ENCODE results near the gene NEK2. TPM values are rescaled to one million over a fixed set of nuclear protein-coding genes. Genes with fewer than 3 reads are reported as not detected.
"Not testable (repeated sequence)": the region's sequence is repeated elsewhere in the genome, so short reads cannot be mapped to it uniquely, and the experiment has no call there.

Gene NEK2
- total RNA-seq, 2 donors from 2014 or later = 2.0 to 6.6 TPM

DNA sequence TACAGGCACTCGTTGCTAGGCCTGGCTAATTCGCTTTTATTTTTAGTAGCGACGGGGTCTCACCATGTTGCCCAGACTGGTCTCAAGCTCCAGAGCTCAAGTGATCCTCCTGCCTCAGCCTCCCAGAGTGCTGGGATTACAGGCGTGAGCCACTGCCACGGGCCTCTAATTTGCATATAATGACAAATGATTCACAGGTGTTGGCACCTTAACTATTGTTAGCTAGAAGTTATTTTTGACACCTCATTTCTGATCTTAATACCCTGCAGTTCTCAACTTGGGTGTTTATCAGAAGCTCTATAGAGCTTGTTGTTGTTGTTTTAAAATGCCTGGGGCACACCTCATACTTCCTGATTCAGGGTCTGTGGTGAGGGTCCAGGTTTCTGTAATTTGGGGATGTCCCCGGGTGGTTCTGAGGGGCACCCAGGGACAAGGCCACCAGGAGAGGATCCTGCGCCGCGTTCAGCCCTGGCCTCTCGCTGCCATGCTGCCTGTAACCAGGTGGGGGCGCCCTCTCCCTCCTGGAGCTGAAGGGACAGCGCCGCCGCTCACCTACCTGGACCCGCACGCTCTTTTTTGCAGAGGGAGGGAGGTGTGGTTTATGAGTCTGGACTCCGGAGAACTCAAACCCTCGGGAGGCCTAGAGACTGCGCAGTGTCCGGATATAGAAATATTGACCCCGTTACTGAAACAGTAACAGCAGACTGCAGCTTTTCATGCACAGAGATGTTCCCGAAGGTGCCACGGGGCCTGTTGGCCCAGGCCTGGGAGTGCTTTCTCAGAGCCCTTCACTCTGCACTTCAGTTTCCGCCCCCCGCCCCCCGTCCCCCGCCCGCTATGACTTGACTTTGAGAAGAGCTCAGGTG is 23.0 kb upstream of the NEK2 start:
- intact Hi-C loops (cut with DNase I, micrococcal nuclease) = no loop called here
- peak; percentile 98 for ATAC-seq

DNA sequence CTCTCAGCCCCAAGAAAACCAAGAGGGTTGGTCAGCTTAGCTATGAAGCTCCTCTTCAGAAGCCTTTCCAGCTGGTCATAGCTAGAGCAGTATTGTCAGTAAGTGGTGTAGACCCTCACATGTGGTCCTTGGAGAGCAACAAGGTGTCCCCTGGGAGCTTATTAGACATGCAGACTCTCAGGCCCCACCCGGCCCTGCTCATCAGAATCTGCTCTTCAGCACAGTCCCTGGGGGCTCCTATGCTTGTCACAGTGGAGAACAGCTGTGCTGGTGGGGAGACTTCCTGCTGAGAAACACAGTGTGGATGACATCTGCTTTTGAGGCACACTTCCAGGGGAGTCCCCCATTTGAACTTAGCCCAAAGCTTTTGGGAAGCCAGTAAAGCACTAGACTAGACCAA is 21.9 kb upstream of the NEK2 start:
- intact Hi-C loops (cut with DNase I, micrococcal nuclease) = no loop called here
- DNase-seq = no peak

More for the DNA sequence above, 23.0 kb upstream of the NEK2 start:
- peak; percentile 70 to 87 for DNase-seq

DNA sequence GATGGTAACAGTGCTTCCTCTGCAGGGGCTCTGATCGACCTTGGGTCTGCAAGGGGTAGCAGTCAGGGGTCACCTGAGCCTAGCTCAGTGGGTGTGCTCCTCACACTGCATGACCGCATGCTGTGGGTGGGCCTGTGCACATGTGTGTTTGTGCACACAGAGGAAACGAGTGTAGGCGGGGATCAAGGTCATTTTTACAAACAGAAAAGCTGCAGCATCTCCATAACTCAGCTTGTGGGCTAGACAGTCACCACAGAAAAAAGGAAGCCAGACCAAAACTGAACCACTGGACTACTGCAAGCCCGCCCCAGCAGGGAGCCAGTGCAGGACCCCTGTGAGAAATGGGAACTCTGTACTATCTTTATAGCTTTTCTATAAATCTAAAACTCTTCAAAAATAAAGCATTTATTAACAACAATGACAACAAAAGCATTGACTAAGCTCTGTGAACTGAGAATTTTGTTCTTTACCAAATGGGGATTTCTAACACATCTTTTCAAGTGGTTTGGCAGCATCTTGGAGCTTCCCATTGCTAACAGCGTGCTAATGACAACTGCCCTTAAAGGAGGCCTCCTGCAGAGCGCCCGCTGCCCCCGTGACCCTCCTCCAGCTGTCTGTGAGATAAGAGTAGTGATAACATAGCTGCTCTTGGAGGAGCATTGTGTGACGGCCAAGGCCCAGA is 19.9 kb upstream of the NEK2 start:
- intact Hi-C loops (cut with DNase I, micrococcal nuclease) = no loop called here
- DNase-seq (no peak), ATAC-seq (no peak)

More for the DNA sequence above, 21.9 kb upstream of the NEK2 start:
- no peak for ATAC-seq

DNA sequence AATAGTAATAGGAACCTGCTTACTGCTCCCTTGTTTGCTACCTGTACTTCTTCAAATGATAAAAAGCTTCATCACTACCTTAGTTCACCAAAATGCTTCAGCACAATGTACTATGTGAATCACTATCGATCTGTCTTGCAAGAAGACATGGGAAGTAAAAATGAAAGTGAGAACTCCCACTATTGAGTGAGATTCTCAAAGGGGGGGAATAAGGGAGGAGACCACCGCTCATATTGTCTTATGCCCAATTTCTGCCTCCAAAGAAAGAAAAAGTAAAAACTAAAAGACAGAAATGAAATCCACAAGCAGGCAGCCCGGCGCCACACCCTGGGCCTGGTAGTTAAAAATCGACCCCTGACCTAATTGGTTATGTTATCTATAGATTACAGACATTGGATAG is 18.5 kb upstream of the NEK2 start:
- DNase-seq; ATAC-seq; intact Hi-C loops (cut with DNase I, micrococcal nuclease): not testable (repeated sequence)

DNA sequence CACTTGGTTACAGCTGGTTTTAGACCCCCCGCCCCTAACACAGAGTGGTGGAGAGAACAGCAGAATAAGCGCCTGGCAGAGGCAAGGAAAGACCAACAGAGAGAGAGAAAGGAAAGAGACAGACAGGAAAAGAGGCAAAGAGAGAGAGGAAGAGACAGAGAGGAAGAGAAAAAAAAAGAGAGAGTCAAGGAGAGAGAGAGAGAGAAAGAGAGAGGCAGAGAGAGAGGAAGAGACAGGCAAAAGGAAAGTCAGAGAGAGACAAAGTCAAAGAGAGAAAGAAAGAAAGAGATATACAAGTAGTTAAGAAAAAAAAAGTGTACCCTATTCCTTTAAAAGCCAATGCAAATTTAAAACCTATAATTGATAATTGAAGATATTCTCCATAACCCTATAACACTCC is 13.0 kb upstream of the NEK2 start:
- intact Hi-C loops (cut with DNase I, micrococcal nuclease) = no loop called here
- no peak for ATAC-seq
- no peak for DNase-seq

DNA sequence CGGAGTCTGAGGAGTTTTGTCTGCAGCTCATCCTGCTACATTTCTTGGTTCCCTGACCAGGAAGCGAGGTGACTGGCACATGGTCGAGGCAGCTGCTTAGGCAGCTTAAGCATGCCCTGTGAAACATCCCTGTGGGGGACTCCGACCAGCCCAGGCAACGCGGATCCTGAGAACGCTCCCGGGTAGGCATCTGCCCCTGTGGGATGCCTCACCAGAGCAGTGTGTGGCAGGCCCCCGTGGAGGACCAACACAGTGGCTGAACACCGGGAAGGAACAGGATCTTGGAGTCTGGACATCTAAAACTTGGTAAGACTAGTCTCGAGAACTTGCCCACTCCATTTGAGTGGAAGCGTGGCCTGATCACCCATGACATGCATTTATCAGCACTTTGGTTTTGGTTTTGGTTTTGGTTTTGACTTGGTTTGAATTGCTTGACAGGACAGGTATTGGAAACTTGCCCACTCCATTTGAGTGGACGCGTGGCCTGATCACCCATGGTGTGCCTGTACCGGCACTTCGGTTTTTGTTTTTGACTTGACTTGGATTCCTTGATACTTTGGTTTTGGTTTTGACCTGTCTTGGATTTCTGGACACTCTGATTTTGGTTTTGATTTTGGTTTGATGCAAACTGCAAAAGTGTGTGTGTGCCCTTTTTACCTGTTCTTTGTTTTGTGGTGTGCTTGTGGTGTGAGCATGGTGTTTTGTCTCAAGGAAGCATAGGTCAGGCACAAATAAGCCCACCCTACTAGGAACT is 12.2 kb upstream of the NEK2 start:
- no peak for DNase-seq
- no peak for ATAC-seq
- intact Hi-C loops (cut with DNase I, micrococcal nuclease) = no loop called here

DNA sequence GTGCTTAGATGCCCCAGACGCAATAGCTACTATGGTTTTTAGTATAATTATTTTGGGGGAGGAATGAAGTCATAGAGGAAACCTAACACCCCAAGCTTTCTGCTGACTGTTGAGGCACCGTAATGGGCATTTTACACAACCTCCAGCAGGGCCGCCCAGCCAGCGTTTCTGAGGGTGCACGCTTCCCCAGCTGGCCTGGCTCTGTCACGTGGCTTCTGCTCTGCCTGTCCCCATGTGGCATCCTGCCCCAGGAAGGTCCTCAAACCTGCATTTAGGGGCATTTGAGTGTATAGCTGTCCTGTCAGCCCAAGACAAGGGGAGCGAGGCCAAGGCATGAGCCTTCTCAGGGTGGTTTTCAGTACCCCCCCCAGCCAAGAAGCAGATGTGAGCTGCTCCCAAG is 10.4 kb upstream of the NEK2 start:
- DNase-seq = no peak
- intact Hi-C loops (cut with DNase I, micrococcal nuclease) = no loop called here
- no peak for ATAC-seq

DNA sequence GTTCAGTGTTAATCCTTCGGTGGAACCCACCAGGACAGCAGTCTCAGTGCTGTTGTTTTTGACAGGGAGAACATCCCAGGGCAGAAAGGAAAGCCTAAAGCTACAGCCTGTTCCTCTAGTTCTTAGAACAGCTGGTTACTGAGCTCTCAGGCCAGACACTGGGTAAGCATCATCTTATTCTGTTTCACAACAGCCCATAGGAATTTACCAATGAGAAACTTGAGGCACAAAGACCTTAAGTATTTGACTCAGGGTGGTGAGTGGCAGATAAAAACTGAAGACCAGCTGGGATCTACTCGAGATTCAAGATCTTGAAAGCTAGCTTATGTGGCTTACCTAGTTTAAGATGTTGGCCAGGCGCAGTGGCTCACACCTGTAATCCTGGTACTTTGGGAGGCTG is 9.4 kb upstream of the NEK2 start:
- intact Hi-C loops (cut with DNase I, micrococcal nuclease) = no loop called here
- DNase-seq (no peak), ATAC-seq (no peak)

DNA sequence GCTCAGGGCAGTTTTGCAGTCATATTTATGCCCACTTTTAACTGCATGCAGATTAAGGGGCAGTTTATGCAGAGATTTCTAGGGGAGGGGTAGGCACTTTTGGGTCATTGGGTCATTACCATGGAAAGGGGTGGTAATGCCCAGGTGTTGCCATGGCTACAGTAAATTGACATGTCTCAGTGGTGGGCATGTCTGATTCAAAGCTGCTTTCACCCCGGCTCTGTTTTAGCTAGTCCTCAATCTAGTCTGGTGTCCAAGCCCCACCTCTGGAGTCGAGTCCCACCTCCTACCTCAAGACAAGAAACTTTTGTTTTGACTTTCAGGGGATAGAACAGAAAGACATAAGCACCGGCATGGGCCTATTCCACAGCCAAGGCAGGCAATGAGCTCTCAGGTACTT is 8.9 kb upstream of the NEK2 start:
- intact Hi-C loops (cut with DNase I, micrococcal nuclease) = no loop called here
- DNase-seq (no peak), ATAC-seq (no peak)

DNA sequence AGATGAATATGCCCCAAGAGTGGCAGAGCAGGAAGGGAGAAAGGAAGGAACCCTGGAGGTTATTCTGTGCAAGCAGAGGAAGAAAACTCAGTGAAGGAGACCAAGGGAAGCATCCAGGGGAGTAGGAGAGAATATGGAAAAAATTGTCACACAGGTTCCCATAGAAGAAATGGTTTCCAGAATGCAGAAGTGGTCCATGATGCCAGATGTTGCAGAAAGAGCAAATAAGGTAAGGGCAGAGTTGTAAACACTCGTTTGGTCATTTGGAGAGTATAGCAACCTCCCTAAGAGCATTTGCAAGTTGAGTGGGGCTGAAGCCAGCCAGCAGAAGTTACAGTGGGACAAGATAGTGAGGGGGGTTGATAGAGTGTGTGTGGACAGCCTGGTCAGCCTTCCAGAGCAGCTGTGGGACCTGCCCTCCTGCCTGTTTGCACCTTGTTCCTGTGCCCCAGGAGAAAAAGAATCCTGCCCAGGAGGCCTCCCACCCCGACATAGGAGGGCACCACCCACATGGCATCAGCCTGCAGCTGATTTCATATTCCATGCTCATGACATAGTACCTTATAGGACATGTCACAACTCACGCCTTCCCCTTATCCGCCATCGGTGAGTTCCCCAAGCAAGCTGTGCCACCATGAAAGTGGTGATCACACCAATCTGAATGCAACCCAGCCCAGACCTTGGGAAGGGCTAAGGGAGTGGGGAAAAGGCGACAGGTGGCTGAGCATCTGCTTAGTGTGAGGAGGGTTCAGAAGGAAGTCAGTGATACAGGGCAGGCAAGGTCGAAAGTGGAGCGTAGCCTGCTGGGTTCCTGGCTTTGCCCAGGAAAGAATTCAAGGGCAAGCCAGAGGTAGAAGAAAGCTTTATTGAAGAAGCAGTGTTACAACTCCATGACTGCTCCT is 8.2 kb upstream of the NEK2 start:
- intact Hi-C loops (cut with DNase I, micrococcal nuclease) = no loop called here
- DNase-seq (no peak), ATAC-seq (no peak)

DNA sequence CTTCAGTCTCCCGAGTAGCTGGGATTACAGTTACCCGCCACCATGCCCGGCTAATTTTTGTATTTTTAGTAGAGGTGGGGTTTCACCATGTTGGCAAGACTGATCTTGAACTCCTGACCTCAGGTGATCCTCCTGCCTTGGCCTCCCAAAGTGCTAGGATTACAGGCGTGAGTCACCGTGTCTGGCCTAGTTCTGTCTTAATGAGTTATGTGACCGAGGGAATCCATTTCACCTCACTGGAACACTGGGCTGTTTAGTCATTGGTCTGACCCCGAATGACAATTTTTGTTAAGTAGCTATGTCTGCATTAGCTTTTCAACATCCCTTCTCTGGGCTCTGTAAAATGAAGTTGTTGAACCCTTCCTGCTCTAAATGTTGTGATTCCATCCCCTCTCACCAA is 6.8 kb upstream of the NEK2 start:
- intact Hi-C loops (cut with DNase I, micrococcal nuclease); DNase-seq; ATAC-seq: not testable (repeated sequence)

DNA sequence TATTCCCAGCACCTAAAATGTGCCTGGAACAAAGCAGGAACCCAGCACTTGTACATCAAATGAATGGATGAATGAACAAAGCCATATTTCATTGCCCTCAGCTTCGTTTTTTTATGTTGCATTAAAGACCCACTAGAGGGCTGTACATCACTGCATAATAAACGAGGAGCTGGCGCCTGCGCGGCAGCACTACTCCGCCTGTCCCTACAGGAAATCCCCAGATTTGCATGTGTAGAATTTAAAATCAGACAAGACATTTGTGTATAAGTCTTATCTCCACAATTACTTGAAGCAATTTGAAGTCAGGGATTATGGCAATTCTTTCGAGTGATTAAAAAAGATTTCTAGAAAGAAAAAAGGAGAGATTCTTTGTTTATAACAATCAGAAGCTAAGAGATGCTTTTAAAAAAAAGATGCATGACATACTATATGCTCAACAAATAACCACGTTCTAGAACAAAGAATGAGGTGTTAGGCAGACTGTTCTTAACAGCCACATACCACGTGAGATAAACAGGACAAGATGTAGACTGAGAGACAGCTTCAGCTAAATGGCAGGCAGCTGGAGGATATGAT is 5.4 kb upstream of the NEK2 start:
- intact Hi-C loops (cut with DNase I, micrococcal nuclease) = no loop called here
- DNase-seq (peak; percentile 57 to 64), ATAC-seq (peak; percentile 75)

DNA sequence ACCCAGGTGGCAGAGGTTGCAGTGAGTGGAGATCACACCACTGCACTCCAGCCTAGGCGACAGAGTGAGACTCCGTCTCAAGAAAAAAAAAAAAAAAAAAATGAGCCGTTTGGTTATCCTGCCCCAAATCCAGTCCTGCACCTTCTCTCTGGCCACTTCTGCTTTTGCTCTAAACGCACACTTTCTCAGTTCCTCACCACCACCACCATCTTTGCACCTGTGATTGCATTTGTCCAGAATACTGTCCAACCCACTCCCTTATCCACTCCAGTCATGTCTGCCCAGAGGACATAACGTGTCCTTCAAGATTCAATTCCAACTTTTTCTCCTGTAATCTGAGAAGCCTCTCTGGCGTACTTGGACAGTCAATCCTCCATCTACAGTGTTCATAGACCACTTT is 2.2 kb upstream of the NEK2 start:
- ATAC-seq (no peak), DNase-seq (no peak)
- intact Hi-C loops (cut with DNase I, micrococcal nuclease) = no loop called here

DNA sequence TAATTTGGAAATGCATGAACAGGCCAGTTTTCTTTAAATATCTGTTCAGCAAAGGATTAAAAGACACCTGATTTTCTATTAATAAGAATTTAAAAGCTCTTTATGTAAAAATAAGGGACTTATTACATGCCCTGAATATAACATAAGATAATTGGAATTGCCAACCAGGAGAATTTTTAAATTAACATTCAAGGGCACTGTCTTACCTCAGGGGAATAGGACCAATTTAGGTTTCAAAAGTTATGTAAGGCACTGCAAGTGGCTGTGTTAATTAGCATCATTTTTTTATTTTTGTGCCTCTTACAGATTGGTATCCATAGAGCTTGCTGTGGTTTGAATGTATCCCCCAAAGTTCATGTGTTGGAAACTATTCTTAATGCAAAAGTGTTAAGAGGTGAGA is 1.3 kb upstream of the NEK2 start:
- DNase-seq (no peak), ATAC-seq (no peak)
- intact Hi-C loops (cut with DNase I, micrococcal nuclease) = no loop called here

DNA sequence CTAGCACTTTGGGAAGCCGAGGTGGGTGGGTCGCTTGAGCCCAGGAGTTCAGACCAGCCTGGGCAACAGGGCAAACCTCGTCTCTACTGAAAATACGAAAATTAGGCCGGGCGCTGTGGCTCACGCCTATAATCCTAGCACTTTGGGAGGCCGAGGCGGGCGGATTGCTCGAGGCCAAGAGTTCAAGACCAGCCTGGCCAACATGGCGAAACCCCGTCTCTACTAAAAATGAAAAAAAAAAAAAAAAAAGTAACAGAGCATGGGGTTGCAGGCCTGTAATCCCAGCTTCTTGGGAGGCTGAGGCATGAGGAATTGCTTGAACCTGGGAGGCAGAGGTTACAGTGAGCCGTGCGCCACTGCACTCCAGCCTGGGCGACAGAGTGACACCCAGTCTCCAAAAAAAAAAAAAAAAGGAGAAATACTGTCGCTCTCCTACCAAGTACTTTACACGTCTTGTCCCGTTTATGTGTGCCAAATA is 724 bp upstream of the NEK2 start:
- intact Hi-C loops (cut with DNase I, micrococcal nuclease) = no loop called here
- no peak for ATAC-seq
- no peak for DNase-seq

DNA sequence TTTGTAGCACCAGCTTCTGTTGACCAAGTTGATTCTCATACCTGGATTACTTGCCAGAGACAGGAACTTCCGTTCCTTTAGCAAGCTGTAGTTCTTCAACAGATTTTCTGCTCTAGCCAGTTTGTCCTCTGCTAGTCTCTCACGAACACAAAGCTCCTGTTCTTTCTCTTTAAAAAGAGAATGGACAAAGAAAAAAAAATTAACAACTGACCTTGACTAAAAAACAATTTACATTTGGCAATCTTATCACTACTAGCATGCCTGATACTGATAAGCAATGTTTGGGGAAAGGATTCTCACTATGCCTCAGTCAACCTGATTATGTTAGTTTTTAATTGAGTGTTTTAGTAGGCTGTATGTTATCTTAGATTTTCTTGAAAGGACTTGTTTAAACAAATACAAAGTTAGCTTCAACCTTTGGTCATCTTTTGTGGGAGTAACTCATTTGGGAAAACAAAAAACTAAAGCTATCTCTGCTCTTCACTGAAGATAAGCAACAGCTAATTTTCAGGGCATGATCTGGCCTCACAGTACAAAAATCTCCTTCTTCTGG is 8.3 kb downstream of the NEK2 start:
- DNase-seq (no peak), ATAC-seq (no peak)
- intact Hi-C loops (cut with DNase I, micrococcal nuclease) = no loop called here

DNA sequence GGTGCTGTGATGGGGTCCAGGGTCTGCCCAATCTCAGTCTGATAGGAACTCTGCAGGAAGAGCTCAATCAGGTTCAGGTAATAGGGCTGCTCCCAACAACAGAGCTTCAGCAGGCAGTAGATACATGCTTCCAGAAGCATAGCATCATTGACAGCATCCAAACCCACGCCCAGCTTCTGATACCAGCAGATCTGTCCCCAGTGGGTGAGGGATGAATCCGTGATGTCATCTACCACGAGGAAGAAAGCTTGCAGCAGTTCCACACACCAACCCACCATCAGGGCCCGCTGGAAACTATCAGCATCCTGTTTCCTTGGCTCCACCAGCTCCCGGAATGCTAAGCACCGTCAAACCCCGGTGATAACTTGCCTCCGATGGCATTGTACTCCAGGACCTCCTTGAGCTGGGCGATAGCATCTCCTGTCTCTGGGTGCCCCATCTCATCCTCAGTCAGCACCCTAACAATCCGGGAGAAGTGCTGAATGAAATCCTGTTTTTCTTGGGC is 14.7 kb downstream of the NEK2 start:
- no peak for DNase-seq
- intact Hi-C loops (cut with DNase I, micrococcal nuclease) = no loop called here
- no peak for ATAC-seq

DNA sequence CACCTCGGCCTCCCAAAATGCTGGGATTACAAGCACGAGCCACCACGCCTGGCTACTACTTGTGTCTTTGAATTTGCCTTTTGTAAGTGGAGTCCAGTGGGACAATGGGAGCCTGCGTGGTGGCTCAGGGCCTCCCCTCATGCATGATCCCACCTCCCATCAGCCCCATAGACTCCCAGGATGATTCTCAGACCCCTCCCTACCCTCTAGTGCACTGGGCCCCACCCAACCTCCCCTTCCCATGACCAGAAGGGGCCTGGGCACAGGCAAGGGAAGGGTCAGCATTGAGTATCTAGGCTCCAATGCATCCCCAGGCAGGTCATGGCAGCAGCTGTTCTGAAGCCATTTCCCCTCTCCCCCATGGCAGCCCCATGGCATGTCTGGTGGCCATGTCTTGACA is 18.7 kb downstream of the NEK2 start:
- DNase-seq (no peak), ATAC-seq (no peak)
- intact Hi-C loops (cut with DNase I, micrococcal nuclease) = loop anchor here in 1 of 2 donors (10.0 kb wide), 1 partner anchor 182 kb away; no protein-coding TSS in a partner anchor
